Retinal pigment epithelial cell (primary cell): ENCODE measurements around the gene WDR27.

ENCODE experiments used
- DNase-seq: peaks from one replicate; pipeline ENCODE4 v3.0.0-alpha.2; 2010; ENCODE audit warnings: low read depth
- H3K4me3 ChIP-seq: 2 replicates; pipeline ENCODE4 v1.5.1; 2011; ENCODE audit warnings: mild to moderate bottlenecking, low read length, control low read depth, moderate library complexity
- TF ChIP-seq, protein P1 (sequence below): conservative IDR thresholded peaks from 2 replicates; pipeline ENCODE4 v1.5.1; 2011; ENCODE audit warnings: low read depth, low read length, control low read depth, inconsistent platforms

Gene WDR27

DNA sequence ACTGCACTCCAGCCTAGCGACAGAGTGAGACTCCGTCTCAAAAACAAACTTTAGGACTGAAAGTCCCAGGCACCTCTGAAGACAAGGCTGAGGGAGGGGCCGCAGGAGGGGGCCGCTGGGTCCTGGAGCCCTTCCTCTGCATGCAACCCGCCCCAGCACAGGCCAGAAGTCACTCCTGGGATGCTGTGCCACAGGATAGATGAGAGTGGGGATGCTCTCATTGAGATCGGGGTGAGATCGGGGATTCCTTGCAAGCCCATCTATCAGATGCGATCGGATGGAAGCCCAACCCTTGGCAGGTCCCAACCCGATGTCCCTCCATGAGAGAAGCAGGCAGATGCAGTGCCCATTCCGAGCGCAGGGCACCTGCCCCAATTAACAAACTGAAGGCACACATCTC lies 66.5 kb downstream of the WDR27 start:
- TF ChIP-seq, protein P1, sequence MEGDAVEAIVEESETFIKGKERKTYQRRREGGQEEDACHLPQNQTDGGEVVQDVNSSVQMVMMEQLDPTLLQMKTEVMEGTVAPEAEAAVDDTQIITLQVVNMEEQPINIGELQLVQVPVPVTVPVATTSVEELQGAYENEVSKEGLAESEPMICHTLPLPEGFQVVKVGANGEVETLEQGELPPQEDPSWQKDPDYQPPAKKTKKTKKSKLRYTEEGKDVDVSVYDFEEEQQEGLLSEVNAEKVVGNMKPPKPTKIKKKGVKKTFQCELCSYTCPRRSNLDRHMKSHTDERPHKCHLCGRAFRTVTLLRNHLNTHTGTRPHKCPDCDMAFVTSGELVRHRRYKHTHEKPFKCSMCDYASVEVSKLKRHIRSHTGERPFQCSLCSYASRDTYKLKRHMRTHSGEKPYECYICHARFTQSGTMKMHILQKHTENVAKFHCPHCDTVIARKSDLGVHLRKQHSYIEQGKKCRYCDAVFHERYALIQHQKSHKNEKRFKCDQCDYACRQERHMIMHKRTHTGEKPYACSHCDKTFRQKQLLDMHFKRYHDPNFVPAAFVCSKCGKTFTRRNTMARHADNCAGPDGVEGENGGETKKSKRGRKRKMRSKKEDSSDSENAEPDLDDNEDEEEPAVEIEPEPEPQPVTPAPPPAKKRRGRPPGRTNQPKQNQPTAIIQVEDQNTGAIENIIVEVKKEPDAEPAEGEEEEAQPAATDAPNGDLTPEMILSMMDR = no peak
- DNase-seq = no peak
- H3K4me3 ChIP-seq = no peak overlapping the region

DNA sequence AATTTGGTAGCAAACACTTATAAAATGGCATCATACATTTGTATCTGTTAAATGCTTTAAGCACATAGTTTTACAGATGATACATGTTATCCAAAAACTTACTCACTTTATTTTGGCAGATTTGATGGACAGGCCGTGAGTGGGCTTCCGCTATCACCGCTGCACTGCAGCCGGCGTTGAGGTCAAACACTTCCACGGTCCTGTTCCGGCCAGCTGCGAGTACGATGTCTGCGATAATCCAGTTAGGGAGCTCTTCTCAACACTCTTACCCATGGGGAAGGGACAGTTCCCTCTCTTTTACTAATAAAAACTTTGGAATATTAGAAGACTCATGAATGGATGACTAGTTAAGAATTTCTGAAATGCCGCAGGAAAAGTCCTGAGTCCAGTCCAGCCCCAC lies 69.0 kb downstream of the WDR27 start:
- H3K4me3 ChIP-seq = no peak overlapping the region
- TF ChIP-seq, protein P1 = no peak

DNA sequence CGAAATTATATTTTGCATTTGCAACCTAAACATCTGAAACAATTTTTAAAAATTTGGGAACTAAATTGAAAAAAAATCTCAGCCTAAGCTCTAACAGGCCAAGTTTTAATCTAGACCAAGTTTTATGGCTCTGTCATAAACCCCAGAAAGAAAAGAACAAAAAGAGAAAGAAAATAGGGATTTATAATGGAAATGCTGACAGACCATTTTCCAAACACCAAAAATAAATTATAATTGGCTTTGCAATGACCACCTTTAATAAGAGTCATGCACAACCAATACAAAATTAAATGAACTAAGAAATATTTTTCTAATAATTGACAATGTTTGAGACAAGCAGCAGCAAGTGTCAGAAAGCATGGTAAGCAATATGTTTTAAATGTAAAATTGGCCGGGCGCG lies 72.6 kb downstream of the WDR27 start:
- no peak overlapping the region for H3K4me3 ChIP-seq
- no peak for DNase-seq
- TF ChIP-seq, protein P1 = no peak

More for the DNA sequence above, 69.0 kb downstream of the WDR27 start:
- no peak for DNase-seq

DNA sequence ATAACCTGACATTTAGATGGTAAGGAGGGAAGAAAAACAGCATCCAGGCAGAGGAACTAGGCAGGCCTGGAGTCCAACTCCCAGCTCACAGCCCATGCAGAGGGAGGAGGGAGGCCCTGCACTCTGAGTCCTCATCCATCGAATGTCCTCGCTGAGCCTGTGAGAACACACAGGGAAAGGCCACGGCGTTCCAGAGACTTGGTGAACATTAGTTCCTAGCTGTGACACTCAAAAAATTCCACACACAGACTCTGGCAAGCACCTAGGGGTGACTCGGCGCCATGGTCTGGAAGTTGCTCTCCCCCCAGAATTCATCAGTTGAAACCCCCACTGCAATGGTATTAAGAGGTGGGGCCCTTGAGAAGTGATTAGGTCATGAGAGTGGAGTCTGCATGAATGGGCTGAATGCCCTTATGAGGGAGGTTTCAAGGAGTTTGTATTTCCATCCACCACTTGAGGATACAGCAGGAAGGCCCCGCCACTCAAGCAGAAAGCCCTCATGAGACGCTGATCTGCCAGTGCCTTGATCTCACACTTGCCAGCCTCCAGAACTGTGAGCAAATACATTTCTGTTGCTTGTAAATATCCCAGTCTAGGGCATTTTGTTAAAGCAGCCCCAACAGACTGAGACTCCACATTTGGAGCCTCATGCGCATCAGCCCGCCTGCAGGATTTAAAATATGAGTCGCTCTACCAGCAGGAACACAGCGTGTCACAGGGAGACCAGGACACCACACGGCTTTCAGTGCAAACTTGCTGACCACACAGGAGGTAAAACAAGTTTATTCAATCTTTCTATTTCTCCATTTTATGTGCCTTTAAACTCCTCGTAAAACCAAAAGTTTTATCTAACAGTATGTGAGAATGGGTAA lies 73.9 kb downstream of the WDR27 start:
- DNase-seq = no peak
- H3K4me3 ChIP-seq = no peak overlapping the region
- TF ChIP-seq, protein P1 = no peak

DNA sequence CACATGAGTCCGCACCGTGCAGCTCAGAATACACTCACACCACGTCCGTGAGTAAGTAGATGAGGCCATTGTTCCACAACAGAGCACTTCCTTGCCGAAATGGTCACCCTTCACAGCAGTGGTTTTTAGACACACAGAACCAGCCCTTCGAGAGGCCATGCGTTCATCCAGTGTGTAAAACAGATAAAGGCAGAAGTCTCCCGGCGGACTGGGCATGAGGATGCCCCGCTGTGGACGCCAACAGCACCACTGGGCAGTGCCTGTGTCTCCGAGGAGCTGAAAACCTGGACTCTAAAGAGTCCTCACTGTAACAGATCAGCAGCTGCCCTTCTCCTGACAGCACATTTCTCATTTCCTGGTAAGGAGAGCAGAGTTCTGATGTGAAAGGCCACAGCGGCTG lies 75.2 kb downstream of the WDR27 start:
- DNase-seq = no peak
- TF ChIP-seq, protein P1 = no peak
- no peak overlapping the region for H3K4me3 ChIP-seq

DNA sequence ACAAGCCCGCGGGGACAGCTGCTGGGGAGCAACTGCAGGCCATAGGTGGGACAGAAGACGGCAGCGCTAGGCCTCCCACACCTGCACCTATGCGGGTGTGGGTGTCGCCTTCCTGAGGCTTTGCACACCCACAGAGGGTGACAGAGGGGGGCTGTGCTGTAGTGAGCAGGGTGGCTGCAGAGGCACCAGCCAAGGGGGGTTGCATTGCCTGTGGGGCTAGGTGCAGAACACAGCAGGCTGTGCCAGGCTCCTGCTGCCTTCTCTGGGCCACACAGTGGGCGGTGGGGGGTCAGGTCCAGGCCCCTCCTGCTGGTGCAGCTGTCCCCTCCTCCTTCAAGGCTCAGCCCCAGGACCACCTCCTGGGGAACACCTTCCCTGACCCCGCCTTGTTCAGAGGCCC lies 75.7 kb downstream of the WDR27 start:
- DNase-seq = no peak
- TF ChIP-seq, protein P1 = no peak
- H3K4me3 ChIP-seq = no peak overlapping the region

DNA sequence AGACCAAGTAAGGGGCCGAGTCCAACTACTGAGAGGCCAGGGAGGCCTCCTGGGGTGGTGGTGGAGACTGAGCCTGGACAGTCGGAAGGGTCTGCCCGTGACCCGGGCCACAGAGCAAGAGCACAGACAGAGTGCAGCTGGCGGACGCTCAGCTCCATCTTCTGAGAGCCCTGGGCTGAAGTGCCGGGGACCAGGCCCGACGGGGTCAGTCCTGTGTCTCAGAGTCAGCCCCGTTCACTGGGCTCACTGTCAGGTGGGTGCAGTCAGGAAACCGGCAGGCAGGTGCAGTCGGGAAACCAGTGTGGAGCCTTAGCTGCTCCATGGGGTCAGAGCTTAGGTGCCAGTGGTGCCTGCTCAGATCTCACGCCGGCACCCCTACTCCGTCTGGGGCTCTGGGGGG lies 76.5 kb downstream of the WDR27 start:
- H3K4me3 ChIP-seq = no peak overlapping the region
- TF ChIP-seq, protein P1 = no peak
- DNase-seq = no peak
